Stimulated activated CD4-positive, alpha-beta T cell treated with anti-CD3 and anti-CD28 coated beads, TNF-alpha, amount 100 ng/mL, for 48 hours (primary cell): ENCODE measurements around the gene XPNPEP1.
A peak's percentile ranks its signal among the peaks of the same experiment; 100 is the strongest.

Source experiments
- DNase-seq, 3 donors: peaks; one replicate each; pipeline ENCODE4 v3.0.0-alpha.2; 2020; ENCODE audit warnings: low read depth in 3 of 3

The XPNPEP1 gene

DNA sequence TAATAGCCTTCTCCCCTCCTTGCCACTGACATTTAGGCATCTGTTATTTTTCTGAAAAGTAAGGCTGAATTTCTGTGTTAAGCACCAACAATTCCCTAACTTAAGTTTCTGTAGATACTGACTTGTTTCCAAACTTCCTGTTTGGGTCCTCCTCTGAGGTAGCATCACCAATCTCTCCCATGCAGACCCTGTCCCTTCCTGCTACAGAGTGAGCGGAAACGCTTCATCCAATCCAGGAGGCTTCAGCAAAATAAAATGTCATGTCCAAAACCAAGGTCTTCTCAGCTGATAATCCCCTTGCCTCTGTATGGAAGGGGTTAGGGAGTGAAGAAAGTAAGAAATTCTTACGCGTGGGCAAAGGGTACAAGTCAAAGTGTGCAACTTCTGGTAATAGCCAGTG is 29.9 kb downstream of the XPNPEP1 start:
- no peak for DNase-seq

GRCh38 chr10:109892931-109893330 is 30.4 kb downstream of the XPNPEP1 start:
- no peak for DNase-seq

- DNase-seq, result no peak
These were observed 31.2 kb downstream of the XPNPEP1 start for GRCh38 chr10:109892117-109892516.

DNA sequence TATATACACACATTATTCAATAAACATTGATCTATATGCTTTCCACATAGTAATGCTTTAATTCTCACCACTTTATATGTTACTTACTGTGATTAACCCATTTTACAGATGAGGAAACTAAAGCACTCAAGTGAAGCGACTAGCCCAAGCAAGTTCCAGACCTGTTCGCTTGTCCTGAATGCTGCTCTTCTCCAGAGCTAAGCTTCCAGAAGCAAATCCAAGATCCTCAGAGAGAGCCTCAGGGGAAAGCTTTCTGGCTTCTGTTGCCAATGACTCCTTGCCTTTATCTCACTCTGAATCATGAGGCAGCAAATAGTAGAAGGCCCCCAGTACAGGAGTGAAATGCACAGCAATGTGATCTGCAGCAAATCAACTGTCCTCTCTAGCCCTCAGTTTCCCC is 32.2 kb downstream of the XPNPEP1 start:
- no peak for DNase-seq

DNA sequence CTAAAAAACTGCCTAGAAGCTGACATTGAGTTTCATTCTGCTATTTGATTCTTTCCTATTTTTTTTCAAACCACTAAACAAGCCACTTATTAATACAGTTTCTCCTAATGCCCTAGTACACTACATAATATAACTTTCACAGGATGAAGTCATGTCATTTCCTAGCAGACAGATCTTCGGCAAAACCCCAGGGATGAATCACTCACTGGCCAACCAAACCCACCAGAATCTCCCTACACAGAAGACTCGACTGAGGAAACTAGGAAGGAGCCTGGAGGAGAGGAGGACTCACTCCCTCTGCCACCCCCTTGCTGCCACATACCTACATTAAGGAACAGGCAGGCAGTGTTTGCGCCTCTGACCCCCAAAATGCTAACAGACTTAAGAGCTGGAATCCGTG is 33.4 kb downstream of the XPNPEP1 start:
- no peak for DNase-seq

DNA sequence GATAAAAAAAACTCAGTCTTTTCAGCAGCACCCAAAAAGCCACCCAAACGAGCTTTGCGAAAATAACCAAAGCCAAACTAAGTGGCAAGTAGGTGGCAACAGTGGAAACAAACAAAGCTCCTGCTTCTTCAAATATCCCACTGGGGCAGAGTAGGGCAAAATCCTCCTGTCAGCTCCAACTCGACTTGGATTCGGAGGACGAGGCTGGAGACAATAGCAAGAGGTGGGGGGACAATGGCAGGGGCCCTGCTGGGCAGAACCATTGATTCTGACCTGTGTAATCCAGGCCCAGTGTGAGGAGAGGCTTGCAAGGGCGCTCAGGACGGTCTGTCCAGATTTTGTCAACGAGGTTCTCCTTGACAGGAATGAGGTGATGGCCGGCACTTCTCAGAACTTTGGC is 35.5 kb downstream of the XPNPEP1 start:
- DNase-seq, result no peak

GRCh38 chr10:109887243-109887642 is 36.1 kb downstream of the XPNPEP1 start:
- no peak for DNase-seq

- DNase-seq, result no peak
These were observed 36.5 kb downstream of the XPNPEP1 start for GRCh38 chr10:109886781-109887140.

- no peak for DNase-seq
These were observed 37.1 kb downstream of the XPNPEP1 start for GRCh38 chr10:109886037-109886780.

DNA sequence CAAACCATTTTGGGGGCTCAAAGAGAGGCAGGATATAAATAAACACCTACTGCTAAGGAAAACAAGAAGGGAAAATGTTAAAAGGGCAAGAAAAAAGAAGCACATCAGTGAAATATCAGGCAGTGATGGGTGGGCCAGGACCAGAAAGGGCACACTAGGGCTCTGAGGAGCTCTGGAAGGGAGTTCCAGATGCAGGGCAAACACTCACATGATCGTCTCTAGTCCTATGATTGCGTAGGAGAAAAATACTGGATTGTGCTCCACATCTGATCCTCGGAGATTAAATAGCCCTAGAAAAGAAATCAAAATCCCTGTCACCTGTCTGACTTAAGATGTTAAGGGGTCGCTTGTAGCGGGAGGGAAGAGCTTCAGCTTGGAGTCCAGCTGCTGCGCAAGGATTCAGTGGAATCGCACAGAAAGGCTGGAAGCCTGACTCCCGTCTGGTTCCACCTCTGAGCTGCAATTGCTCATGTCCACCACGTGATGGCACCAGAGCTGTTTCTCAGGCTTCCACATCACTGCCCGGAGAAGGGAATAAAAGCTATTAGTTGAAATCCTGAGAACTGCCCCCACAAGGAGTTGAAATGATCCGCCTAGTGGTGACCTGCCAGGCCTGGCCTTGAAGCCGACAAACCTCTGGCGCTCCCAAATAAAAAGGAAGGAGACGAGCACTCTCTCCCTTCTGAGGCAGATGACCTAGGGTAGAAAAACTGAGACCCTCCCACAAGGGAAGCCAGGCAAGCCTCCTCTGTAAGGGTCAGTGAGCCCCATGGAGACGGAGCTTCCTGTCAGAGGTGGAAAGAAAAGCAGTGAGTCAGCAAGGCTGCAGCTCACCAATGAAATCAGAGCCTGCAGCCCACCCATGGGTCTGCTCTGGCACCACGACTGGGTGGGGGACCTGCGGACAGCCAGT is 39.2 kb downstream of the XPNPEP1 start:
- peak; percentile 13 to 57 (median 36) for DNase-seq

- DNase-seq, result no peak
These were observed 40.9 kb downstream of the XPNPEP1 start for GRCh38 chr10:109882251-109883057.

DNA sequence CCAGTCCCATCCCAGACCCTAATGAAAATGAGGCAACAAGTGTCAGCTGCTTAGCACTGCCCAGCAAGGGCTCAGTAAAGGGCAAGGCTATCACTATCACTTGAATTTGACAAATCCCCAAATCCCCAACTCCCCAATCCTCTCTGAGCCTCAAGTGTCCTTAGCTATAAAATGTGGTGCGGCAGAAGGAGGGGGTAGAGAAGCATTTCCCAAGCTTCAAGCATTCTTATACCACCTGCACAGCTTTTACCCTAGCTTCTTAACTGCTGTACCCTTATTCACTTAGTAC is 41.6 kb downstream of the XPNPEP1 start:
- DNase-seq, result no peak

DNA sequence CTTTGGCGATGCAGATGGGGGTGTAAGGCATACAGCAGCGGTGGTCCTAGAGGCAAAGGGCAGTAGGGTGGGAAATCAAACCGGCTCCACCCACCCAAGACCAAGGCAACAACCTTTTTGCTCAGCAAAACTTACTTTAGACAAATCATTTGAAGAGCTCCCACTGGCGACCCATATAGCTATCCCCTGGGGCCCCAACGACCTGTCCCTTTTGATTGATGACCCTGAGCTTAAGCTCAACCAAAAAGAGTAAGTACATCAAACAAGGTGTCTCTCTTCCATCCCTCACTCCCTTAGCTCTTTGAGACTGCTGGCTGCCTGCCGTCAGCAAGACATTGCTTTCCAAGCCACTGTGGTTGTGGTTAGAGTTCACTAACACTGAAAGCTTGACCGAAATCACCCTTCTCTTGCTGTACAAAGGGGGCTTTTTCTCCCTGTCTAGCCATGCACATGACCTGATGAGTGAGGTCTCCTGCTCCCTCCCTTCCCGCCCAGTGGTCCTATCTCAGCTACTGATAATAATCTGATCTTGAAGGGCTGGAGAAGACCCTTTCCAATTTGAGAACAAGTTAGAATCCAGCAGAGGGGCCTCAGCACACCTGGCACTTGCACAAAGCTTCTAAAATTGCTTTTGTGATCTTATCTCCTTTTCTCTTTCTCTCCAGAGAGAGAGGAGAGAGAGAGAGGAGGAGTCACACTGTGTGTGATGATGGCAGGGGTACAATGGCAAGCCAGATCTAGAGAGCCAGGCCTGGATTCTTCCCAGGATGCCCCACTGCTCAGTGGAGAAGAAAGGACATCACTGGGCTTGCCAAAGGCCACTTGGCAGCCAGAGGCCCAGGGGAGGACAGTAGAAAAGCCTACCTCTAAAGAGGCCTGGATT is 42.2 kb downstream of the XPNPEP1 start:
- no peak for DNase-seq

DNA sequence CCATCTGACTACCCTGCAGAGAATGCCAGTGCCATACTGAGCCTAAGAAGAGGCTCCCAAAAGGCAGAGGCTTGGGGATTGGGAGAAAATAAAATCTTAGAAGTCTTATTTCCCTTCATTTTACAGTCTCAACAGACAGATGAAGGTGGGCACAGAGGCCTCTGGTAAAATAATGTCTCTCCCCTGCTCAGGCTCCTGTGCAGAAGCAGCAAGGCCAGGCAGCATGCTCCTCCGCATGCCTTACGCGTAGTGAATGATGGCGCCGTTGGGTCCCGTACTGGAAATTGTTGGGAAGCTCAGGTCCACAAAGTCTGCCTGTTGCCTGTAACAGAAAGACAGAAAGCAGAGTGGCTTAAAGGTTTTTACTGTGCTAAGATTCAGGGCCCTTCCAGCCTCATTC is 45.8 kb downstream of the XPNPEP1 start:
- DNase-seq, result no peak

DNA sequence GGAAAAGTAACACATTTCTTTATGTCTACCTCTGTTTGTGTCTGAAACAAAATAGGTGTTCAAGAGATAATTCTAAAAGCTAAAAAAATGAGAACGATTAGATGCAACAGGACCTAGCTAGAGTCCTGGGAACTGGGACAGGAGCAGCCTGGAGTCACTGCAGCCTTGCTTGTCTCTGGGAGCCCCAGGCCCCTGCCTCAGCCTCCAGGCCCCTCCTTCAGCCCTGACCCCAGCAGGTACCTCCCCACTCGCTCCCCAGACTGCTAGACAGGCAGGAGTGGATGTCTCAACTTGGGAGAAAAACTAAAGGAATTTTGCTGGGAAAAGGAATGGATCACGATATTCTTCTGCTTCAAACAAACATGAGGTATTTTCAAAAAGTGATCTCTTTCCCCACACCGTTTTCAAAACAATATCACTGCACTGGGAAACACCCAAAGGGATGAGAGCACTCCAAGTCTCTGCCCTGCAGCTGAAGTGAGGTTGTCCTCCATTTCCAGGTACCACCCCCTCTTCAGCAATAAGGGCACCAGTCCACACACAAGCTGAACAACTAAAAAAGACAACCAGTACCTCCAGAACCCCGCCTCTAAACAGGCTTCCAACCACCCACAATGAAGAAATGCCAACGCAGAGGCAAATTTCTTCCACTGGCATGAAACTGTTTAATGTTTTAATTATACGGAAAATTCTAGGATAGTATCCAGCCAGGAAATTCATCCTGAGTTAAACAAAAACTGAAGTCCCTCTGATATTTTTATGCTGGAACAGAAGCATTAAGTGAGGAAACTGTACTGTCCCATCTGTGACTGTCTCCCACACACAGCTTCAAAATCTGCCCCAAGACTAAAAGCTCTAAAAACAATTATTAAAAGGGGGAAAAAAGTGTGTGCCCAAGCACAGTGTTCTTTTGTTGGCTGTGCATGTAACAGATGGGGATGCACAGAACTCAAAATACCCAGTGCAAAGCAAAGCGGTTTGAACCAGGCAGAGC is 47.2 kb downstream of the XPNPEP1 start:
- no peak for DNase-seq

- no peak for DNase-seq
These were observed 48.2 kb downstream of the XPNPEP1 start for GRCh38 chr10:109875151-109875568.

- DNase-seq, result no peak
These were observed 51.8 kb downstream of the XPNPEP1 start for GRCh38 chr10:109871476-109871875.

GRCh38 chr10:109866995-109867635 is 56.2 kb downstream of the XPNPEP1 start:
- no peak for DNase-seq

GRCh38 chr10:109866168-109866994 is 56.9 kb downstream of the XPNPEP1 start:
- DNase-seq, result no peak
